ENCODE measurements around the gene ODC1. TPM values are rescaled to one million over a fixed set of nuclear protein-coding genes. Genes with fewer than 3 reads are reported as not detected.

ODC1 gene
- total and polyA plus RNA-seq, 2 donors (not counting 1 experiment from before 2014, with no cell fraction given), result 86.4 to 89.3 TPM

GRCh38 chr2:10399358-10399757, 48.8 kb downstream of the ODC1 start:
- Histone ChIP-seq H3K9ac (ENCODE audit: insufficient read depth, low read length) (no peak overlapping the region), H2AFZ (ENCODE audit: low read length) (no peak overlapping the region), H3K36me3 (ENCODE audit: control insufficient read depth, insufficient read depth, low read length) (no peaks in the 10 kb centered on the region), H4K20me1 (ENCODE audit: control insufficient read depth, extremely low read depth, insufficient read depth, low read length) (no peaks in the 10 kb centered on the region), H3K79me2 (ENCODE audit: control insufficient read depth, insufficient read depth, low read length) (no peaks in the 10 kb centered on the region), H3K4me1 (ENCODE audit: control insufficient read depth, extremely low read depth, insufficient read depth, low read length) (peaks cover 3% of the 10 kb centered on the region), H3K9me3 (ENCODE audit: control insufficient read depth, insufficient read depth, low read depth, low read length) (no peaks in the 10 kb centered on the region), H3K4me2 (ENCODE audit: extremely low read depth, insufficient read depth, low read length) (no peak overlapping the region), H3K4me3 (replicated peaks in 1 of 4; ENCODE audit: control extremely low read depth in 1 of 4, insufficient read depth in 1 of 4, low read depth in 3 of 4, low read length in 4 of 4) (no peak overlapping the region), H3K27me3 (ENCODE audit: control insufficient read depth, insufficient read depth, low read length) (no peaks in the 10 kb centered on the region), H3K27ac (ENCODE audit: insufficient read depth, low read length) (no peak overlapping the region)
- DNase-seq (ENCODE audit: low read depth in 2 of 2), result no peak
- TF ChIP-seq CTCF (conservative IDR thresholded peaks at IDR 0.05 in 1 of 2, IDR thresholded peaks at IDR 0.05 in 1 of 2; ENCODE audit: low read depth in 1 of 2, low read length in 2 of 2) (no peak), EZH2 (IDR thresholded peaks at IDR 0.05; ENCODE audit: low read length, missing control alignments) (no peak)

- Histone ChIP-seq H3K27me3 (ENCODE audit: control insufficient read depth, insufficient read depth, low read length) (no peaks in the 10 kb centered on the region), H3K4me2 (ENCODE audit: extremely low read depth, insufficient read depth, low read length) (no peak overlapping the region), H3K4me3 (replicated peaks in 1 of 4; ENCODE audit: control extremely low read depth in 1 of 4, insufficient read depth in 1 of 4, low read depth in 3 of 4, low read length in 4 of 4) (no peak overlapping the region), H3K27ac (ENCODE audit: insufficient read depth, low read length) (no peak overlapping the region), H2AFZ (ENCODE audit: low read length) (no peak overlapping the region), H4K20me1 (ENCODE audit: control insufficient read depth, extremely low read depth, insufficient read depth, low read length) (no peaks in the 10 kb centered on the region), H3K4me1 (ENCODE audit: control insufficient read depth, extremely low read depth, insufficient read depth, low read length) (peaks cover 3% of the 10 kb centered on the region), H3K36me3 (ENCODE audit: control insufficient read depth, insufficient read depth, low read length) (no peaks in the 10 kb centered on the region), H3K9me3 (ENCODE audit: control insufficient read depth, insufficient read depth, low read depth, low read length) (no peaks in the 10 kb centered on the region), H3K79me2 (ENCODE audit: control insufficient read depth, insufficient read depth, low read length) (no peaks in the 10 kb centered on the region), H3K9ac (ENCODE audit: insufficient read depth, low read length) (no peak overlapping the region)
- no peak for DNase-seq (ENCODE audit: low read depth in 2 of 2)
- no peak for TF ChIP-seq CTCF (conservative IDR thresholded peaks at IDR 0.05 in 1 of 2, IDR thresholded peaks at IDR 0.05 in 1 of 2; ENCODE audit: low read depth in 1 of 2, low read length in 2 of 2)
- TF ChIP-seq EZH2 (IDR thresholded peaks at IDR 0.05; ENCODE audit: low read length, missing control alignments), result no peak
Measured at GRCh38 chr2:10398496-10398895, 49.6 kb downstream of the ODC1 start.

GRCh38 chr2:10397878-10398277, 50.2 kb downstream of the ODC1 start:
- DNase-seq (ENCODE audit: low read depth in 2 of 2), result no peak
- H3K9me3 ChIP-seq (ENCODE audit: control insufficient read depth, insufficient read depth, low read depth, low read length), result no peaks in the 10 kb centered on the region
- H3K27me3 ChIP-seq (ENCODE audit: control insufficient read depth, insufficient read depth, low read length), result no peaks in the 10 kb centered on the region
- H2AFZ ChIP-seq (ENCODE audit: low read length), result no peak overlapping the region
- no peak overlapping the region for H3K4me2 ChIP-seq (ENCODE audit: extremely low read depth, insufficient read depth, low read length)
- no peak overlapping the region for H3K9ac ChIP-seq (ENCODE audit: insufficient read depth, low read length)
- no peak overlapping the region for H3K4me3 ChIP-seq (replicated peaks in 1 of 4; ENCODE audit: control extremely low read depth in 1 of 4, insufficient read depth in 1 of 4, low read depth in 3 of 4, low read length in 4 of 4)
- no peak for TF ChIP-seq CTCF (conservative IDR thresholded peaks at IDR 0.05 in 1 of 2, IDR thresholded peaks at IDR 0.05 in 1 of 2; ENCODE audit: low read depth in 1 of 2, low read length in 2 of 2)
- TF ChIP-seq EZH2 (IDR thresholded peaks at IDR 0.05; ENCODE audit: low read length, missing control alignments), result no peak
- H4K20me1 ChIP-seq (ENCODE audit: control insufficient read depth, extremely low read depth, insufficient read depth, low read length), result no peaks in the 10 kb centered on the region
- no peaks in the 10 kb centered on the region for H3K79me2 ChIP-seq (ENCODE audit: control insufficient read depth, insufficient read depth, low read length)
- no peaks in the 10 kb centered on the region for H3K36me3 ChIP-seq (ENCODE audit: control insufficient read depth, insufficient read depth, low read length)
- no peak overlapping the region for H3K27ac ChIP-seq (ENCODE audit: insufficient read depth, low read length)
- peaks cover 3% of the 10 kb centered on the region for H3K4me1 ChIP-seq (ENCODE audit: control insufficient read depth, extremely low read depth, insufficient read depth, low read length)

All from fibroblast of lung (primary cell).